ENCODE measurements around the gene PPM1M. TPM values are rescaled to one million over a fixed set of nuclear protein-coding genes. Genes with fewer than 3 reads are reported as not detected.
A peak's percentile ranks its signal among the peaks of the same experiment; 100 is the strongest.

PPM1M gene
- total RNA-seq, 2 experiments from 2014 or later, result 90.7 to 91.9 TPM

DNA sequence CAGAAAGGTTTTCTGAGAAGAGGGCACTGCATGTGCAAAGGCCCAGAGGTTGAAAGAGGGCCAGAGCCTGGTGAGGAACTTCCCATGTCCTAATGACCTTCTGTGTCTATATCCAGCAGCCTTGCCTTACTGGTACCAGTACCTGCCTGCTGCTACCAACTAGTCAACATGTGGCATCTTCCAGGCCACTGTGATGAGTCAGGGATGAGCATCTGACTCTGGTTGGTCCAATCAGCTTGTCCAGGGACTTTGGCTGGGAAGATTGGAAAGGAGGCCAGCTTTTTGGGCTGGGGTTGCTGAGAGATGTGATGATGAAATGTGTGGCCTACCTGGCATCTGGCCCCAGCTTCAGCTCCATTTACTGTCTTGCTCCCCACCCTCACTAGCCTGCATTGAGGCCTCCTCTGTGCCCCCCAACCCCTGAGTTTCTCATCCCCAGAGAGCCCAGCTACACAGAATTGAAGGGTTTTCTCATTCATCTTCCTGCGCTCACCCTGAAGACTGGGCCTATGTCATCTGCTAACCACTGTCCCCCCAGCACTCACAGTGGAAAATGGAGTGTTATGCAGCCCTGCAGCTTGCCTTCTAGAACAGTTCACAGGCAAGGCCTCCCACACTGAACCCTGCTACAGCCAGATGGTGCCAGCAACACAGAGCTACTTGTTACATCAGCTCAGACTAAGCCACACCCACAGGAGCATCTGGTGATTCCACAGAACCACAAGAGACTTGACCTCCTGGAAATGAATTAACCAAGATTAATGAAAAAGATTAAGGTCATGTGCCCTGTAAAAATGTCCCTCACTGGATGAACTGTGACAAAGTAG is 5.3 kb upstream of the PPM1M start:
- ChIA-PET POLR2A (interaction anchor here (1.1 to 20.7 kb wide), 5 partner anchors 8 to 43 kb away, joined by 6 to 400 read pairs (median 32); partner anchors contain the start of genes GLYCTK and WDR82), CTCF (interaction anchor here (0.7 to 13.1 kb wide), 14 partner anchors 8 to 172 kb away, joined by 3 to 143 read pairs (median 9); partner anchors contain the start of genes GLYCTK and WDR82)
- DNase-seq, result peak; percentile 80
- Mint-ChIP-seq H3K27me3 (ENCODE audit: low read depth) (no peaks in the 10 kb centered on the region), H3K4me1 (ENCODE audit: low read depth) (peaks cover 75% of the 10 kb centered on the region), H3K4me3 (peak overlapping the region; percentile 96), H3K36me3 (ENCODE audit: low read depth) (peaks cover 54% of the 10 kb centered on the region), H3K27ac (peak overlapping the region; percentile 96), H3K9me3 (ENCODE audit: insufficient read depth) (no peaks in the 10 kb centered on the region)
- ATAC-seq, result peak; percentile 34

DNA sequence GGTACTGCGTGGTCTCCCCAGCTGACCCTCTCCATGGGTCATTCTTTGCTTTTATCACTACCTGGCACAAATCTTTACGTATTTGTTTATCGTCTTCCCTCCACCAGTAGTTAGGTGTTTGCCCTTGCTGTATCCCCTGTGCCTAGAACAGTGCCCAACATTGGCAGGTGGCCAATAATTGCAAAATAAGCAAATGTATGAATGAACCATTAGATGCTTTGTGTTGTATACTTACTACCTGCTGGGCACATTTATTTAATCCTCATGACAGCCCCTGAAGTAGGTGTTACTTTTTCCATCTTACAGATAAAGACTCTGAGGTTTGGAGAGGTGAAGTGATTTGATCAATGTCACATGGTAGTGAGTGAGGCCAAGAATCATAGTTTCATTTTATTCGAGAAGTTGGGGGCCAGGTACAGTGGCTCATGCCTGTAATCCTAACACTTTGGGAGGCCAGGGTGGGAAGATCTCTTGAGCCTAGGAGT is 4.6 kb upstream of the PPM1M start:
- no peaks in the 10 kb centered on the region for H3K27me3 Mint-ChIP-seq (ENCODE audit: low read depth)
- ChIA-PET POLR2A (interaction anchor here (1.1 to 20.7 kb wide), 5 partner anchors 8 to 42 kb away, joined by 6 to 400 read pairs (median 32); partner anchors contain the start of genes GLYCTK and WDR82), CTCF (interaction anchor here (0.7 to 13.1 kb wide), 16 partner anchors 8 to 172 kb away, joined by 3 to 143 read pairs (median 6); partner anchors contain the start of genes GLYCTK and WDR82)
- DNase-seq (no peak), ATAC-seq (no peak)
- H3K4me1 Mint-ChIP-seq (ENCODE audit: low read depth), result peaks cover 70% of the 10 kb centered on the region
- peak overlapping the region; percentile 96 for H3K4me3 Mint-ChIP-seq
- peak overlapping the region; percentile 96 for H3K27ac Mint-ChIP-seq
- H3K36me3 Mint-ChIP-seq (ENCODE audit: low read depth), result peaks cover 48% of the 10 kb centered on the region
- no peaks in the 10 kb centered on the region for H3K9me3 Mint-ChIP-seq (ENCODE audit: insufficient read depth)

DNA sequence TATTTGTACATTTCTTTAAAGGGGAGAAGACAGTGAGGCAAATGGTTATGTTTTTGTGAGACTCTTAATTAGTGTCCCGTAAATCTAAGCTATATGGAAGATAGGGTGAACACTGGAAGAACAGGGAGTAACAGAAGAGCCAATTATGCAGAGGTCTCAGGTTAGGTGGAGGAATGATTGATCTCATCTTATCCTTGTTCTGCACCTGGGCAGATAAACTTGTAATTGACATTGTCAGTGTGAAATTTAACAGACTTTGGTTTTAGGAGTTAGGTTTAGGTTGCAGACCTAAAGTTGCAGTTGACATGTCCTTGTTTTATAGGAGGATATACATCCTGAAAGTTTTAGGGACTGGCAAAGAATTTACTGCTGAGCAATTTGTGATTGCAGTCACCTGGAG is 3.5 kb upstream of the PPM1M start:
- Mint-ChIP-seq H3K4me3 (no peak overlapping the region), H3K36me3 (ENCODE audit: low read depth) (peaks cover 51% of the 10 kb centered on the region), H3K27ac (peak overlapping the region; percentile 27), H3K27me3 (ENCODE audit: low read depth) (no peaks in the 10 kb centered on the region), H3K9me3 (ENCODE audit: insufficient read depth) (no peaks in the 10 kb centered on the region), H3K4me1 (ENCODE audit: low read depth) (peaks cover 66% of the 10 kb centered on the region)
- POLR2A ChIA-PET, result interaction anchor here (0.7 to 20.7 kb wide), 3 partner anchors 11 to 41 kb away, joined by 3 to 400 read pairs (median 18); partner anchors contain the start of genes GLYCTK and WDR82
- DNase-seq (no peak), ATAC-seq (no peak)
- CTCF ChIA-PET, result interaction anchor here (1.2 to 13.1 kb wide), 8 partner anchors 10 to 97 kb away, joined by 3 to 143 read pairs (median 9); partner anchors contain the start of gene WDR82

DNA sequence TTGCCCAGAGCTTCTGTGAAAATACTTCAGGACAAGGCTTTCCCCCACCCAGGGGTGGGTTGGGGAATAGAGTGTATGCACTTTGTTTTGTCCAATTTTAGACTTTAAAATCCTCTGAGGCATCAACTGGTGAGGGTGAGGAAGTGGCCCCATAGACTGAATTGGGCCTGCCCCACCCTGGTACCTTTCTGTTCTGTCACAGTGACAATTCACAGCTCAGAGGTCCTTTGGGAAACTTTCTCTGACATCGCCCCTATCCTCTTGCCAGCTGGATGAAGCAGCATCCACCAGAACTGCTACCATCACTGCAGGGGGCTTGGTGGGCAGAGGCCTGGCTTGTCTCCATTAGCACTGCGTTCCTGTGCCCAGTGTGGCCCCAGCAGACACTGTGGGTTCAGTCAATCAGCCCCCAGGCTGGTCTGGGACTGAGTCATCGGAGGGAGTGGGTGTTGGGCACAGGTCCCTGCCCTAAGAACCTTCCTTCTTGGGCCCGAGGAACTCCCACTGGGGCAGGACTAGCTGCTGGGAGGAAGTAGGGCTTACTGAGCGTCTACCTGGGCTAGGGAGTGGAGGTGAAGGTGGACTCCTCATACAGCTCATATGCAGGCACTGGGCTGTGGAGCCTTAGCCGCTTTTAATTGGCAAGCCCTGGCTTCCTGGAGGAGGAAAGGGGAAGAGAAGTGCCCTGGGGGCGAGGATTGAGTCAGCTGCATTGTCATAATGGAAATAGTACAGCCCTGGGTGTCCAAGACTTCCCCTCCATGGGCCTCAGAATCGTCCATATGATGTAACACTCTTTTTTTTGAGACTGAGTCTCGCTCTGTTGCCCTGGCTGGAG is 1.5 kb upstream of the PPM1M start:
- Mint-ChIP-seq H3K36me3 (ENCODE audit: low read depth) (peaks cover 63% of the 10 kb centered on the region), H3K27me3 (ENCODE audit: low read depth) (no peaks in the 10 kb centered on the region), H3K4me1 (ENCODE audit: low read depth) (peaks cover 74% of the 10 kb centered on the region), H3K9me3 (ENCODE audit: insufficient read depth) (no peaks in the 10 kb centered on the region), H3K4me3 (peak overlapping the region; percentile 92), H3K27ac (peak overlapping the region; percentile 87)
- DNase-seq (no peak), ATAC-seq (no peak)
- ChIA-PET CTCF (interaction anchor here (0.7 to 13.1 kb wide), 10 partner anchors 9 to 95 kb away, joined by 3 to 143 read pairs (median 5); partner anchors contain the start of gene WDR82), POLR2A (interaction anchor here (0.8 to 20.7 kb wide), 3 partner anchors 9 to 39 kb away, joined by 3 to 400 read pairs (median 18); partner anchors contain the start of genes GLYCTK and WDR82)

DNA sequence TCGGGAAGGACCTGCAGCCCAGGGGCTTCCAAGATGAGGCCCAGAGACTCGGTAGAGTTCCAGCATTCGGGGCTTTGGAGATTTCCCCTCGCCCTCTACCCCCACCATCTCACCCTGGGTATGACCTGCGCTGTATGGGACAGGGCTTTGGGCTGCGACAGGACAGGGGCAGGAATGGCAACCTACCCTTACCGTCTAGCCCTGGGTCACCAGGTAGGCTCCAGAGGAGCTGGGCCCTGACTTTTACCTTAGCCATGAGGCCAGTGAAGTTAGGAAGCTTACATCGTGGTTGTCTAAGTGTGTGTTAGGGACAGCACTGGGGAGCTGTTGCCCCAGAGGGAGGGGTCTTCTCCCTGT is 683 bp downstream of the PPM1M start:
- no peaks in the 10 kb centered on the region for H3K27me3 Mint-ChIP-seq (ENCODE audit: low read depth)
- ChIA-PET CTCF (interaction anchor here (1.1 to 13.1 kb wide), 7 partner anchors 11 to 93 kb away, joined by 3 to 143 read pairs (median 11); partner anchors contain the start of gene WDR82), POLR2A (interaction anchor here (1.1 to 20.7 kb wide), 5 partner anchors 15 to 37 kb away, joined by 3 to 400 read pairs (median 4); partner anchors contain the start of genes GLYCTK and WDR82)
- H3K4me1 Mint-ChIP-seq (ENCODE audit: low read depth), result peaks cover 81% of the 10 kb centered on the region
- no peak for DNase-seq
- H3K4me3 Mint-ChIP-seq, result peak overlapping the region; percentile 92
- peak overlapping the region; percentile 82 for H3K27ac Mint-ChIP-seq
- ATAC-seq, result peak; percentile 32
- H3K9me3 Mint-ChIP-seq (ENCODE audit: insufficient read depth), result no peaks in the 10 kb centered on the region
- H3K36me3 Mint-ChIP-seq (ENCODE audit: low read depth), result peaks cover 63% of the 10 kb centered on the region

DNA sequence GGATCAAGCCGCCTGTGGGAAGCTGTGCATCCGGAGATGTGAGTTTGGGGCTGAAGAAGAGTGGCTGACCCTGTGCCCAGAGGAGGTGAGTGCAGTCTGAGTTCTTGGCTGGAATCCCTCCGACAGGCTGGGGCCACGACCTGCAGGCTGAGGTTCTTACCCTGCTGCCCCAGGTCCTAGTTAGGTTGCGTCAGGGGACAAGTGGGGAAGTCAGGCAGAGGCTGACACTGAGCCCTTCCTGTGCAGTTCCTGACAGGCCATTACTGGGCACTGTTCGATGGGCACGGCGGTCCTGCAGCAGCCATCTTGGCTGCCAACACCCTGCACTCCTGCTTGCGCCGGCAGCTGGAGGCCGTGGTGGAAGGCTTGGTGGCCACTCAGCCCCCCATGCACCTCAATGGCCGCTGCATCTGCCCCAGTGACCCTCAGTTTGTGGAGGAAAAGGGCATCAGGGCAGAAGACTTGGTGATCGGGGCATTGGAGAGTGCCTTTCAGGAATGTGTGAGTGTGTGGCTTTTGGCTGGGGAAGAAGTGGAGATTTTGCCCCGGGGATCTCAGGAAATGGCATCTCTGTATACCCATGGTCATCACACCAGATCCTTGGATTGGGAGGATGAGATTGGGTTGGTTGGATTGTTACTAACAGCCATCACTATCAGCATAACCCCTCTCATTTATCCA is 1.3 kb downstream of the PPM1M start:
- peak; percentile 18 for ATAC-seq
- H3K9me3 Mint-ChIP-seq (ENCODE audit: insufficient read depth), result no peaks in the 10 kb centered on the region
- H3K4me1 Mint-ChIP-seq (ENCODE audit: low read depth), result peaks cover 81% of the 10 kb centered on the region
- no peaks in the 10 kb centered on the region for H3K27me3 Mint-ChIP-seq (ENCODE audit: low read depth)
- POLR2A ChIA-PET, result interaction anchor here (1.1 to 20.7 kb wide), 5 partner anchors 16 to 36 kb away, joined by 3 to 400 read pairs (median 4); partner anchors contain the start of genes GLYCTK and WDR82
- DNase-seq, result no peak
- CTCF ChIA-PET, result interaction anchor here (1.1 to 13.1 kb wide), 7 partner anchors 10 to 92 kb away, joined by 3 to 143 read pairs (median 11); partner anchors contain the start of gene WDR82
- H3K27ac Mint-ChIP-seq, result peak overlapping the region; percentile 82
- H3K36me3 Mint-ChIP-seq (ENCODE audit: low read depth), result peaks cover 66% of the 10 kb centered on the region
- peak overlapping the region; percentile 92 for H3K4me3 Mint-ChIP-seq

DNA sequence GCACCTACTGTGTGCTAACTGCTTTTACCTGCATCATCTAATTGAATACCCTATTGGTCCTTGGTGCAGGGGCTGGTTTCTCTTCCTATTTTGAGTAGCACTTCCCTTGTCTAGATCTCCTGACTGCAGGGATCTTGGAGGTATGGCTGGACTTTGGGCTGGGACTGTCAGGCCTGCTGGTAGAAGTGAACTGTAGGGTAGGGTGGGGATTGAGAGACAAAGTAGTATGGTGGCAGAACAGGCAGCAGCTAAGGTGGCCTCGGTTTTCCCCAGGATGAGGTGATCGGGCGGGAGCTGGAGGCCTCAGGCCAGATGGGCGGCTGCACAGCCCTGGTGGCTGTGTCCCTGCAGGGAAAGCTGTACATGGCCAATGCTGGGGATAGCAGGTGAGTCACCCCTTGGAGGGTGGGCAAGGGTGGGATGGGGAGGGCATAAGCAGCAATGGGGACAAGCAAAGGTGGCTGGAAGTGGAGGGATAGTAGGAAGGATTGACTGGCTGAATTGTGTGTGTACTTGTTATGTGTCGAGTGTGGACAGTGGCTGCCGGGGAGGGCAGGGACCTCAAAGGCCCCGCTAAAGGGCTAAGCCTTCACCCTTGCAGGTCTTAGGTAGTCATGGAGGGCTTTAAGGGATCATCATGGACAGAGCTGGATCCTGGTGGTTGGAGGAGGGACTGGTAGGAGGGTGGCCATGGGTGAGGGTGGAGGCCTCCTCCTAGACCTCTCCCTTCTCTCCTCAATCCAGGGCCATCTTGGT is 2.0 kb downstream of the PPM1M start:
- Mint-ChIP-seq H3K4me3 (peak overlapping the region; percentile 92), H3K36me3 (ENCODE audit: low read depth) (peaks cover 68% of the 10 kb centered on the region)

DNA sequence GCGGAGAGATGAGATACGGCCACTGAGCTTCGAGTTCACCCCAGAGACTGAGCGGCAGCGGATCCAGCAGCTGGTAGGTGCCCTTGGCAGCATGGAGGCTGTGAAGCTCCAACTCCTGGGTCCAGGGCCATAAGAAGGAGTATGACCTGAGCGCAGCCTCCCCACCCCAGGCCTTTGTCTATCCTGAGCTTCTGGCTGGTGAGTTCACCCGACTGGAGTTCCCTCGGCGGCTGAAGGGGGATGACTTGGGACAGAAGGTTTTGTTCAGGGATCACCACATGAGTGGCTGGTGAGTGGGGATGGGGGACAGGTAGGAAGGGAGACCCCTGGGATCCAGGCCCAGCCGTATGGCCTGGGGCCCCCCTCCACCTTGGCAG is 2.6 kb downstream of the PPM1M start:
- H3K9me3 Mint-ChIP-seq (ENCODE audit: insufficient read depth), result no peaks in the 10 kb centered on the region
- POLR2A ChIA-PET, result interaction anchor here (0.9 to 20.7 kb wide), 9 partner anchors 8 to 307 kb away, joined by 3 to 400 read pairs (median 6); partner anchors contain the start of genes GLYCTK, RRP9, TWF2 and WDR82

More for the DNA sequence above, 2.0 kb downstream of the PPM1M start:
- H3K9me3 Mint-ChIP-seq (ENCODE audit: insufficient read depth), result no peaks in the 10 kb centered on the region
- CTCF ChIA-PET, result interaction anchor here (0.7 to 8.4 kb wide), 4 partner anchors 11 to 92 kb away, joined by 4 to 66 read pairs (median 28); partner anchors contain the start of gene WDR82
- H3K27ac Mint-ChIP-seq, result peak overlapping the region; percentile 82
- POLR2A ChIA-PET, result interaction anchor here (0.9 to 20.7 kb wide), 9 partner anchors 7 to 306 kb away, joined by 3 to 400 read pairs (median 6); partner anchors contain the start of genes GLYCTK, RRP9, TWF2 and WDR82
- H3K27me3 Mint-ChIP-seq (ENCODE audit: low read depth), result no peaks in the 10 kb centered on the region
- ATAC-seq (no peak), DNase-seq (no peak)
- peaks cover 83% of the 10 kb centered on the region for H3K4me1 Mint-ChIP-seq (ENCODE audit: low read depth)

DNA sequence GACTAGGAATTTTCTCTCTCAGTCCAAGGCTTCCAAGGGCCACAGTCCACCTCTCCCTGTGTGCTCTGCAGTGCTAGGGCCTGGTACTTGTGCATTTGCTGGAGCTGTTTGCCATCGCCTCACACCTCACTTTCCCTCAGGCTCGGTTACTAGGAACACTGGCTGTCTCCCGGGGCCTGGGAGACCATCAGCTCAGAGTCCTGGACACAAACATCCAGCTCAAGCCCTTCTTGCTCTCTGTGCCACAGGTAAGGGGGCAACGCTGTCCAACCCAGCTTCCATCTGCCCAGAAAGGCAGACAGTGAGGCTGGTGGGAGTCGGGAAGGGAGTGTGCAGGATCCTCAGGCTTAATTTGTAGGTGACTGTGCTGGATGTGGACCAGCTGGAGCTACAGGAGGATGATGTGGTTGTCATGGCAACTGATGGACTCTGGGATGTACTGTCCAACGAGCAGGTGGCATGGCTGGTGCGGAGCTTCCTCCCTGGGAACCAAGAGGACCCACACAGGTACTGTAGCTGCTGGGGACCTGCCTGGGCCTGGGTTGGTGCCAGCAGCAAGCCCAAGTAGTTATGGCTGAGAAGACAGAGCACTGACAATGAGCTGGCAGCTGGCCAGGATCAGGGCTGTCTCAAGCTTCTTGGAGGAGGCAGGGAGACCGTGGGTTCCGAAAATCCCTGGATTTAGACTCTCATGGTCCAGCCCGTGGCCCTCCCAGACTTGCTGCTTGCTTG is 3.4 kb downstream of the PPM1M start:
- peaks cover 76% of the 10 kb centered on the region for H3K36me3 Mint-ChIP-seq (ENCODE audit: low read depth)
- H3K9me3 Mint-ChIP-seq (ENCODE audit: insufficient read depth), result no peaks in the 10 kb centered on the region
- H3K27me3 Mint-ChIP-seq (ENCODE audit: low read depth), result no peaks in the 10 kb centered on the region
- H3K4me3 Mint-ChIP-seq, result peak overlapping the region; percentile 92
- H3K27ac Mint-ChIP-seq, result peak overlapping the region; percentile 82
- DNase-seq (no peak), ATAC-seq (no peak)
- H3K4me1 Mint-ChIP-seq (ENCODE audit: low read depth), result peaks cover 85% of the 10 kb centered on the region
- POLR2A ChIA-PET, result interaction anchor here (0.9 to 20.7 kb wide), 8 partner anchors 9 to 308 kb away, joined by 3 to 400 read pairs (median 6); partner anchors contain the start of genes GLYCTK, RRP9, TWF2 and WDR82
- CTCF ChIA-PET, result interaction anchor here (1.0 to 8.4 kb wide), 6 partner anchors 9 to 90 kb away, joined by 3 to 66 read pairs (median 8); partner anchors contain the start of gene WDR82

More for the DNA sequence above, 2.6 kb downstream of the PPM1M start:
- Mint-ChIP-seq H3K4me1 (ENCODE audit: low read depth) (peaks cover 85% of the 10 kb centered on the region), H3K27me3 (ENCODE audit: low read depth) (no peaks in the 10 kb centered on the region), H3K36me3 (ENCODE audit: low read depth) (peaks cover 70% of the 10 kb centered on the region), H3K27ac (peak overlapping the region; percentile 82), H3K4me3 (peak overlapping the region; percentile 92)
- no peak for DNase-seq
- no peak for ATAC-seq
- CTCF ChIA-PET, result interaction anchor here (0.7 to 8.4 kb wide), 5 partner anchors 8 to 91 kb away, joined by 3 to 66 read pairs (median 5); partner anchors contain the start of gene WDR82

Data from activated CD8-positive, alpha-beta T cell treated with anti-CD3 and anti-CD28 coated beads, Interleukin-2, amount 10 ng/mL, durations not matched to agents 7 days and 5 days (primary cell).